ENCODE data around the gene NPBWR2.

Gene NPBWR2

DNA sequence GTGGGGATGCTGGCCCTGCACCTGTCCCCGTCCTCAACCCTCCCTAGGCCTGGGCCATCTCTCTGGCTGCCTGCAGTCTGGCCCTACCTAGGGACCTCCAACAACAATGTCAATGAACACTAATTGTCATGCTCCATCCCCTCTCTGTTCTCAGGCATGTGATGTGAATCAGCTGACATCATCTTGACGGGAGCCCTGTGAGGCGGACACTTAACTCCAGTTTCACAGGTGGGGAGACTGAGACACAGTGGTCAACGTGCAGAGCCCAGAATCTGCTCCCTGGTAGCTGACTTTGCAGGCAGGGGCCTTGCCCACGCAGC, 45.1 kb downstream of the NPBWR2 start:
- in situ Hi-C loops (cut with MboI; ENCODE audit: low sequenced_read_pairs): no loop called here

DNA sequence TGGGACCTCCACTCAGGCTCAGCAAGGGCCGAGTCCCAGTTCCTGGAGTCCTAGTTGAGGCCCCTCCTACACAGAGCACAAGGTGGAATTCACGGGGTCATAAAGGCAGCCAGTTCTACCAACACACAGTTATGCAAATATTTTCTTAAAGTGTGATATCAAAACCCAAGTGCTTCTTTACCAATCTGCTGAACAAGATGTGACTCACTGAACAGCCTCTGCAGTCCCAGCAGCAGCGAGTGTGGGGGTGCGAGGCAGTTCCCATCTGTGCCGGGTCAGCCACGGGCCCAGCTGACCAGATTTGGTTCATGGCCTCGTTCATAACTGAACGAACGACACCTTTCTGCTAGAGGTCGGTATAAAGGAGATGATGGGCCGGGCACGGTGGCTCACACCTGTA, 48.8 kb downstream of the NPBWR2 start:
- in situ Hi-C loops (cut with MboI; ENCODE audit: low sequenced_read_pairs): no loop called here

DNA sequence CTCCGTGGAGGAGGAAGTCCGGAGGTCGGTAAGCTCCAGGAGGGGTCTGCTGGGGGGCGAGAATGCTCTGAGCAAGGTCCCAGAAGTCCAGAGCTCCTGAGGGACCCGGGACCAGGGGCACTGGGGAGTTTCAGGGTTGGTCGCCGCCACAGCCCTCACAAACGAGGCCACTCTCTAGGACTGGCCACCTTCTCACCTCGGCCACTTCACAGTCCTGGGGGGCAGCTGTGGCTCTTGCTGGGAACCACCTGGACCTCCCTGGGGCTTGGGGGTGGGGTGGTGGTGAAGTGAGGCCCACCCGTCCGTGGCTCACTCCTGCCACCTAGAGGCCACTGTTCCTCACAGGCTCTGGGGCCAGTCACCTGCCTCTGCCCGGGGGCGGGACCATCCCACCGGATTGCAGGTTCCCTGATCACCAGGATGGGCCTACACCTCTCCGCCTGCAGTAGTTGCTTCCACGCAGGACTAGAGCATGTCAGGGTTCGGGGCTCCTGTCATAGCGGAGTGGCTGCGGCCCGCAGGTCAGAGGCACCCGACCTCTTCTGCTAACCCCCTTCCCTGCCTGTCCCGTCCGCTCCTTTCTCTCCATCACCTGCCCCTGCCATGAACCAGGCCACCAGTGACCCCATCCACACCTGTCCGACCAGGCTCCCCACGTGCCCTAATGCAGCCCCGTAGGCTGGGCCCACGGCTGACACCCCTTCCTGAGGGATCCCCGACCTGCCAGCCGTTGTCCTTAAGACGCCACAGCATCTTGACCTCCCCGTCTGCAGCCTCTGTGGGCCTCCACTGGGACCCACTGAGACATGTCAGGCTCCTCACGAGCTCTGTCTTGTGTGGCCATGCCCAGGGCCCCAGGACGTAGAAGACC, 49.5 kb downstream of the NPBWR2 start:
- in situ Hi-C loops (cut with MboI; ENCODE audit: low sequenced_read_pairs): no loop called here

DNA sequence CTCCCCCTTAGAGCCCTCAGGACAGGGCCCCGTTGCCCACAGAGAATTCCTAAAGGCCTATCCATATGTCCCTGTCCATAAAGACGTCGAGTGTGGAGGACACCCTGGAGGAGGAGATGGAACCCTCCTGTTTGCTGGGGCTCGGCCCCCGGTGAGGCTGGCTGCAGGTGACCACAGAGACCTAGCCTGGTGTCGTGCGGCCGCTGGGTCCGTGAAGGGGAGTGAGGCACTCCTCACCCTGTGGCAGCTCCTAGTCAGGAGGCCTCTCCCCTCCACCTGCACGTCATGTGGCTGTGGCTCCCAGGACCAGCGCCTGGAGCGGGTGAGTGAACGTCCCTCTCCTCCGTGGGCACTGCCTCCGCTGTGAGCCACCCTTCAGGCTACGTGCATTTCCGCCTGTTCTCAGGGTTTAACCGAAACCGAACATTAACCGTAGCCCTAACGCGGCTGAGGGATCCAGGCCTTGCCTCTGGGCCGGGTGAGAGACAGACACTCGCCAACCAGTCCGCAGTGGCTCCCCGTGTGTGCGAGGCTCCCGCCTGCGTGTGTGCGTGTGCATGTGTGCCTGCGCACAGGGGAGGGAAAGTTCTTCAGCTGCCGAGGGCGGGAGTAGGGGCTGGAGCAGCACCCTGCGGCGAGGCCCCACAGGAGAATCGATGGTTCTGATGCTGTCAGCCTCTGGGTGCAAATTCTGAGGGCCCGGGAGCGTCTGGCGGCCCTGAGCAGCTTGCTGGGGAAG, 50.3 kb downstream of the NPBWR2 start:
- in situ Hi-C loops (cut with MboI; ENCODE audit: low sequenced_read_pairs): no loop called here

DNA sequence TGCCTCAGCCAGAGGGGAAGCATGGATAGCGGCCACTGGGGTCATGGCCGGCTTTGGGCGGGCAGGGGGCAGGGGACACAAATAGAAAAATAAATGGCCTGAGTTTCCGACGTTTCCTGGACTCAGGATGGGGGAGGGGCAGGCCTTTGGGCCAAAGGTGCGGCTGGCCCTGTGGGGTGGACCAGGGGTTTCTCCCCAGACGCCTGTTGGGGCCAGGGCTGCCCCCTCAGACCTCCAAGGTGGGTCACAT, 50.8 kb downstream of the NPBWR2 start:
- in situ Hi-C loops (cut with MboI; ENCODE audit: low sequenced_read_pairs): no loop called here

DNA sequence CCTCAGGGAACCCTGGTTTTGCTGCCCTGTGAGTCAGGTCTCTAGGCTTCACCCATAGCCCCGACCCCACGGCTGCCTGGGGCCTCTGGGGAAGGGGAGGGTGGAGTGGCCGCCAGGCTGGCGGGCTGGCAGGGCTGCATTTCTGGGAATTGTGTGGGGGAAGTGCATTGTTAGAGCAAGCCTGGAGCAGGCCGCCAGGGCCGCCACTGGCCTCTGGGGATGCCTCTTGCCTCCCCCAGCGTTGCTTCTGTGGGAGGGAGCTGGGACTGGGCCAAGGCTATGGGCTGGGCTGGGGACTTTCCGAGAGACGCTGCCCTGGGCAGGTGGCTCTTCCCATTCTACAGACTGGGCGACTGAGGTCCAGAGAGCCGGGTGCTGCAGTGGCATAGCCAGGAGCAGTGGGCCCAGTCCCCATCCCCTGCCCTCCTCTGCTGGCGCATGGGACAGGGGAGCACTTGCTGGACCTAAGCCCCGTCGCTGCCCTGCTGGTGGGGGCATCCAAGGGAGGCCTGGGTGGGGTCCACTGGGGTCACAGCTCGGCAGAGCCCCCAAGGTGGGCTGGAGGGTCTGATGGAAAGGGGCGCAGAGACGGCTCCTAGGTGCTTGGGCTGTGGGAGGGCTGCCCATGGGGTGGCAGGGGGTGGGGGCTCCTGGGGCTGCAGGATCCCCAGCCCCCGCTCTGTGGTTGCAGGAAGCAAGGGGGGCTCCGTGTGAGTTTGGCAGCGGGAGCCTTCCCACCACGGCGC, 51.3 kb downstream of the NPBWR2 start:
- in situ Hi-C loops (cut with MboI; ENCODE audit: low sequenced_read_pairs): no loop called here

DNA sequence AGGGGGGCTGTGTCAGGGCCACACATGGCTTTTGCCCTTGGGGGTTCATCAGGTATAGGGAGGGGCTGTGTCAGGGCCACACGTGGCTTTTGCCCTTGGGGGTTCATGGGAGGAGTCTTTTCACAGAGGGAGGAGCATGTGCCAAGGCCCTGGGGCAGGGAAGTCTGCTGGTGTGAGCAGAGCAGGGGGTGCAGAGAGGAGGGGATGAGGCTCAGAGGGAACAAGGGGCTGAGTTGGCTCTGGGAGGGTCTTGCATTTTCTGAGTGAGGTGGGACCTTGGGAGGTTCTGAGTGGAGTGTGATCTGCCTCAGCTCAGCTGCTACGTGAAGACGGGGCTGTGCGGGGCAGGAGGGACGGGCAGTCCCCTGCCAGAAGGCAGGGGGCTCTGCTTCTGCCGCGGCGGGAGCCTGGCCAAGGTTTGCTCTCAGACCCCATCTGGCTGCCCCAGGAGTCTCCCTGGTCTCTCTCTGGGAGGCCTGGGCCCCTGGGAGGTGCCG, 51.9 kb downstream of the NPBWR2 start:
- in situ Hi-C loops (cut with MboI; ENCODE audit: low sequenced_read_pairs): no loop called here

DNA sequence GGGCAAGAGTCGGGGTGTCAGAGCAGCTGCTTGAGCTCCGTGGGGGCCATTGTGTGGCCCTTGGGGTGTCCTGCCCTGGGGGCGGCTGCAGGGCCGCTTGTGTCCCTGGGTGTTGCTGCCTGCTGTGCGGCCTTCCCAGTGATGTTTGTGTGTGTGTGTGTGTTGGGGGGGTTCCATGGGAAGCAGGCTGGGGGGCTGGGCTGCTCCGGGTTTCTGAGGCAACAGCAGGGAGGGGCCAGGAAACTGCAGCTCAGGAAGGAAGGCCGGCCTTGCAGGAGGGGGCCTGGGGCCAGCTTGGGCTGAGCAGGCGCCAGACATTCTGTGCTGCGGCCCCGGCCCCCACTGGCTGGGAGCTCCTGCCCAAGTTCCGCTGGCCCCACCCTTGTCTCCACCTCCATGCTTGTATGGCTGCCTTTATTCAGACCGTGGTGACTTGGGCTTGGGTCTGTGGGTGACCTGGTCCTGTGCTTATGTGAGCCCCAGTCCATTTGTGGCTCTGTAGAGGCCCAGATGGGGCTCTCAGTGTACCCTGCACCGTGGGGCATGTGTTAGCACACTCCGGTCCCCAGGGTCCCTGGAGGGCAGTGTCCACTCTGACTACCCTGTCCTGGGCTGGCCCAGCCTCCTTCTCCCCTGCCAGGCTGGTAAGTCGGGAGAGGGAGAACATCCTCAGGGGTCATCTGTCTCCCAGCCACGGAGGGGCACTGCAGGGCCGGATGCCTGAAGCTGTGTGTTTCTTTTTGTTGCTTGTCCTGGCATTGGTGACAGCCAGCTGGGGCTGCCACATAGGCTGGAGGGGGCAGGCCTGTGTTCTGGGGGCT, 53.3 kb downstream of the NPBWR2 start:
- in situ Hi-C loops (cut with MboI; ENCODE audit: low sequenced_read_pairs): no loop called here

Measured in hTERT RPE-1 (cell line).